NCI-H2196 treated with DMSO at 0.1 percent for 48 hours (cell line): ENCODE results near the gene UBAP1.
"Not testable (repeated sequence)": the region's sequence is repeated elsewhere in the genome, so short reads cannot be mapped to it uniquely, and the experiment has no call there.

Source experiments
- DNase-seq: peaks from one replicate; lab custom pipeline; 2025; ENCODE audit not compliant: unreplicated experiment; lab: John Stamatoyannopoulos, UW

UBAP1 gene

DNA sequence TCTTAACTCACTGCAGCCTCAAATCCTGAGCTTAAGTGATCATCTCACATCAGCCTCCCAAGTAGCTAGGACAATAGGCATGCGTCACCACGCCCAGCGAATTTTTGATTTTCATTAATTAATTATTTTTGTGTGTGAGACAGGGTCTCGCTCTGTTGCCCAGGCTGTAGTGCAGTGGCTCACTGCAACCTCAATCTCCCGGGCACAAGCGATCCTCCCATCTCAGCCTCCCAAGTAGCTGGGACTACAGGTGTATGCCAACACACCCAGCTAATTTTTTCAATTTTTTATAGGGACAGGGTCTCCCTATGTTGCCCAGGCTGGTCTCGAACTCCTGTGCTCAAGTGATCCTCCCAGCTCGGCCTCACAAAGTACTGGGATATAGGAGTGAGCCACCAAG is 41.4 kb downstream of the UBAP1 start:
- no peak for DNase-seq

DNA sequence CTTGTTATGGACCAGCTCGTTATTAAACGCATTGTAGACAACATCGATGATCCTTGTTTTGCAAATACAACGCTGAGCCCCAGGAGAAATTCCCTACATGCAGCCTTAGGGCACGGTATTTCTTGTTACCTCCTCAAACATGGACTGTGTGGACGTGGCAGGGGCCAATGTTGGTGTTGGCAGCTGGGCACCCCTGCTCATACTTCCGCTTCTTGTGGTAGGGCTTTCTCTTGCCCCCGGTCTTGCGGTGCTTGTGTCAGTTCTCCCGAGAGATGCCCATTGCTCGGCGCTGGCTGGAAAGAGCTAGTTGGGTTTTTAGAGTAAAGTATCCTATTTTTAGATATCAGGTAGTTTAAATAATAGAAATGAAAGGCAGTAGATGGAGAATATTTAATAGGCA is 45.5 kb downstream of the UBAP1 start:
- DNase-seq: no peak

DNA sequence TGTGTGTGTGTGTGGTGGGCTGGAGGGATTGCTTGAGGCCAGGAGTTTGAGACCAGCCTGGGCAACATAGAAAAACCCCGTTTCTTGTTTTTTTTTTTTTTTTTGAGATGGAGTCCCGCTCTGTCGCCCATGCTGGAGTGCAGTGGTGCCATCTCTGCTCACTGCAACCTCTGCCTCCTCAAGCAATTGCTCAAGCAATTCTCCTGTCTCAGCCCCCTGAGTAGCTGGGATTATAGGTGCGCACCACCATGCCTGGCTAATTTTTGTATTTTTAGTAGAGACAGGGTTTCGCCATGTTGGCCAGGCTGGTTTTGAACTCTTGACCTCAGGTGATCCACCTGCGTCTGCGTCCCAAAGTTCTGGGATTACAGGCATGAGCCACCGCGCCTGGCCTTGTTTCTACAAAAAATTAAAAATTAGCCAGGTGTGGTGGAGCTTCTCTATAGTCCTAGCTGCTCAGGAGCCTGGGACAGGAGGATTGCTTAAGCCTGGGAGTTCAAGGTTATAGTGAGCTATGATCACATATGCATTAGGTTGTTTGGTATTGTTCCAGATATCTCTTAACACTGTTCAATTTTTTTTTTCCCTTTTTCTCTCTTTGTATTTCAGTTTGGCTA is 47.4 kb downstream of the UBAP1 start:
- DNase-seq: not testable (repeated sequence)

DNA sequence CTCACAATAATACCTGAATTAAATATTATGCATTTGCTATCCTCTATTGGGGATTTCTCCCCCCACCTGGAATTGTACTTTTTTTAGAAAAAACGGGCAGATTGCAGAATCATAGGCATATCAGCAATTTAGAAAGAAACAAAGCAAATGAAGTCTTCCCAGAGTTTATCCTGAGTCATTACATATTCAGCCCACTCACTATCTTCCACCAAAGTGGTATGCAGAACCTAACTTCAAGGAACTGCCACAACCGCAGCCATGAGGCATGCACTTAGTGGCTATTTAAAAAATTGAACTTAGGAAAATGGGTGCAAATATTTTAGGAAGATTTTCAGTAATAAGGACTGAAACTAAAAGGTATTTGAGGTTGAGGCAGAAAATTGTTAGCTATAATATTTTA is 48.6 kb downstream of the UBAP1 start:
- DNase-seq: no peak

DNA sequence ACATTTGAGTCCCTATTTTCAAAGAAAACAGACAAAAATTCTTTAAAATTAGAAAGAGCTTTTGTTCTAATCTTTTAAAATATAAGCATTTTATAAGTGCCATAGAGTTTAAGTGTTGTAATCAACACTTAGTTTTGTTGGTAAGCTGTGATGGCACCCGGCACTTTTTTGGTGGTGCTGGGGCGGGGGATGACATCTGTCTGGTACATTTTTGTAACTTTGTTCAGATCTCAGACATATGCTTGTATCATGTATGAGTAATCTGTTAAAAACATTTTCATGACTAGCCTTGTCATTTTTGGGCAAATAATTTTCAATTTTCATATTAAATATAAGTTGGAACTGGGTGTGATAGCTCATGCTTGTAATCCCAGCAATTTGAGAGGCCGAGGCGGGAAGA is 51.7 kb downstream of the UBAP1 start:
- no peak for DNase-seq

DNA sequence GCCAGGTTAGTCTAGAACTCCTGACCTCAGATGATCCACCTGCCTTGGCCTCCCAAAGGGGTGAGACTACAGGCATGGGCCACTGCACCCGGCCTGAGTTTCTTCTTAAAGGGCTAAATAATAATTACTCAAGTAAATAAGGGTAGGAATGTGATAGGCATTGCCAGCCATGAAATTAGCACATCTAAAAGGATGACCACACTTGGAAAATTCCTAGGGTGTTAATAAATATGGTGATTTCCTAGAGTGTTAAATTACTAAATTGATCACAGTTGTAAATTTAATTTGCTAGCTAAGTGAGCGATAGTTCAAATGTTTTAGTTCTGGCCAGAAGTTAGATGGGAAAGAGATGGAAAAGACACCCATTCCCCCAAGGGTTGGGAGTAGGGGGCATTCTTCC is 53.4 kb downstream of the UBAP1 start:
- no peak for DNase-seq

DNA sequence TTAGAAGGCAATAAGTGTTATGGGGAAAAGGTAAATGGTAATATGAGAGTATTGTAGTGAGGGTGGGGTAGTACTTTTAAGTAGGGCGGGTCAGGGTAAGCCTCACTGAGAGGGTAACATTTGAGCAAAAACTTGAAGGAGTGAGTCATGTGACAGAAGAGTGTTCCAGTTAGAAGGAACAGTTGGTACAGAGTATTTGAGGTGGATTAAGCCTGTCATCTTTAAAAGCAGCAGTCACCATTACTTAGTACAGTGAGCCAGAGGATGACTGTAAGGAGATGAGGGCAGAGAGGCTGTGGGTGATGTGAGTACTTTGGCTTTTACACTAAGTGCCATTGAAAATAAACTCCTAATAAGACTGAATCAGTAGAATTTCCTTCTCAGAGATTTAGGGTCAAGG is 54.8 kb downstream of the UBAP1 start:
- no peak for DNase-seq

DNA sequence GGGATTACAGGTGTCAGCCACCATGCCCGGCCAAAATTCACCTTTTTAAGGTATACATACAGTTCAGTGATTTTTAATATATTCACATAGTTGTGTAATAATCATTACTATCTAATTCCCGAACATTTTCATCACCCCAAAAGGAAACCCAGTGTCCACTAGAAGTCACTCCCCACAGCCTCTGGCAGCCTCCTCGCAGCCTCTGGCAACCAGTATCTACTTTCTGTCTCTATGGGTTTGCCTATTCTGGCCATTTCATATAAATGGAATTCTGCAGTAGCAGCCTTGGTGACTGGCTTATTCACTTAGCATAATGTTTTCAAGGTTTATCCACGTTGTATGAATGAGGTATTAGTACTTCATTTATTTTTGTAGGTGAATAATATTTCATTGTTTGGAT is 59.0 kb downstream of the UBAP1 start:
- no peak for DNase-seq

DNA sequence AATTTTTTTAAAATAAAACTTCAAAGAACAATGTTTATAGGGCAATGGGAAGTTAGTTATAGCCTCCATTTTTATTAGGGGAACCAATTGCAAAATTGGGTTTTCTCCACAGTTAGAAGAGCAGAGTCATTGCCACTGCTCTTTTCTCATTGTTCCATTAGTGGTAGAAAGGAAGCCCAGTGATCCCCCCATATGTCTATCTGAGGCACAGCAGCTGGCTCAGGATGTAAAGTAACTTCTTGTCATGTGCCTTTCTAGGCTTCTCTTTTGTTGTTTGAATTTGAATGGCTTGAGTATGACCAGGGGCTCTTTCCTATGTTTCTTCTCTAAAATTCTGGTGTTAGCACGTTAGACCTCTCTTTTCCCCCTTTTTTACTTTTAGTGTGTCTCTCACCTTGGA is 61.2 kb downstream of the UBAP1 start:
- DNase-seq: no peak

DNA sequence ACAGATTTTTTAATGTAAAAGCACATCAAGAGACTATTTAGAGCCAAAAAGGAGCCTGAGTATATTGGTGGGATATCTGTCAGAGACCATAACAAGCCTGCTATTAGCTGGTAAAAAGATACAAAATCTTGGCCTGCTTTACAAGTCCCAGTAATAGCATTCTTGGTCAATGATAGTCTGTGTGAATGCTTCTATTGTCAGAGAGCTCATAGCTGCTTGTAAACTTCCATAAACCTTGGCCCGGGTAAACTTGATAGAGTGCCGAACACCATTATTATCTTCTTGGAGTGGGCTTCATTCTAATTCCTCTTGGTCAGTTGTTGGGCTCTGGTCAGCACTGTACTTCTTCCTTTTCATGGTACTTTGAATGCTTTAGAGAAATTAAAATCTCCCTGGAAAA is 64.0 kb downstream of the UBAP1 start:
- no peak for DNase-seq

DNA sequence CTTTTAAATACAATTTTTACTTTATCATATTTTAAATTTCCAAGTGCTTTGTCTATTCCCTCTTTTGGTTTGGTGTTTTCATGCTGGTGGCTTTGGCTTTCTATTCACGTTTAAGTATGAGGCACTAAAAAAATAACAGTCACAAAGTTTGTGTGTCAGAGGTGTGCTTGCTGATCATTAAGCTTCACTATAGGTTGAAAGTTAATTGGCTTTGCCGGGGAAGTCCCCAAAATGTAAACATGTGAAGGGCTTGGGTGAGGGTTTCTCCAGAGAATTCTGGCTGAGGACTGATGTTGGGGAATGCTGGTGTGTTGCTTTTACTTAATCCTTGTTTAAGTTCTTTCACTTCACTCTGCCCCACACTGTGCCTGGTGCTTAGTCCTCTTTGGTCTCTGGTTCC is 66.4 kb downstream of the UBAP1 start:
- DNase-seq: not testable (repeated sequence)

DNA sequence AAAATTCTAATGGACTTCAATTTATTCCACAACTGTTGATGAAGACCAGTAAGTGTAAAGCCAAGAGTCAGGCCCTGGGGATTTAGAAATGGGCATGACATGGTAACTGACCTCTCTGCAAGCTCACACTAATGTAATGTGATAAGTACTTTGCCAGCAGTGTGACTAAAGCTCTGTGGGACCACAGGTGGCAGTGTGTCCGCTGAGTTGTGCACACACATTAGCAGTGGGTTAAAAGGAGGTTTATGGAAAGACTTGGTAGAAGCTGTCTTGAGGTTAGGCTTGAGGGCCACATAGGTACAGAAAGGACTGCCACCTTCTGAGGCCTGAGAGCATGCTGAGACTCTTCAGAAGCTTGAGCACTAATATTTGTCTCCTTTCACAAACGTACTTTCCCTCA is 67.6 kb downstream of the UBAP1 start:
- DNase-seq: no peak

DNA sequence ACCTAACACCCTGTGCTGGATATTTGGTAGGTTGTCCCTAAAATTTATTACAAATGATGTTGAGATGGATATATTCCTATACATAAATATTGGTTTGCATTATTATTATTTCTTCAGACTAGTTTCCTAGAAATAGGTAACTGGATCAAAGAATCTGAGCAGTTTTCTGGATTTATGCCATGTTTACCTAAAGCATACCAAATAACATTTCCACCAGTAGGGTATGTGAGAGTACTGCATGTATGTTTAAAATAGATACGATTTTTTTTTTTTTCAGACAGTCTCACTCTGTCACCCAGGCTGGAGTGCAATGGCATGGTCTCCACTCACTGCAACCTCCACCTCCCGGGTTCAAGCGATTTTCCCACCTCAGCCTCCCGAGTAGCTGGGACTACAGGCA is 68.9 kb downstream of the UBAP1 start:
- not testable (repeated sequence) for DNase-seq

DNA sequence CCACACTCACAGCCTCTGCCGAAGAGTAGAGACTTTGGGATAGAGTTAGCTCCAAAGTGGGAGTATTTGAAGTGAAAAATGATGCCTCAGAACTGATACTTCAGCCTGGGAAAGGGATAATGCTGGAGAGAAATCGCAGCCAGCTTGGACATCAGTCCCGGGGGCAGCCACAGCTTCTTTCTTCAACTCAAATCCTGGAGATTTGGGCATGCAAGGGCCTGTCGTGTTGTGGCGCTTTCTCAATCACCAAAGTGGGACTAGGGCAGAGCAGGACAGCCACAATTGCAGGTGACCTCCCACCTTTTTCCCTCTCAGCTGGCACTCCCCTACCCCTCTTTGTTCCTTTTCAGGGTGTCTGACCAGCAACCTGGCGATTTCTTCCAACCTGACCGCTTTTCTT is 70.4 kb downstream of the UBAP1 start:
- DNase-seq: no peak

DNA sequence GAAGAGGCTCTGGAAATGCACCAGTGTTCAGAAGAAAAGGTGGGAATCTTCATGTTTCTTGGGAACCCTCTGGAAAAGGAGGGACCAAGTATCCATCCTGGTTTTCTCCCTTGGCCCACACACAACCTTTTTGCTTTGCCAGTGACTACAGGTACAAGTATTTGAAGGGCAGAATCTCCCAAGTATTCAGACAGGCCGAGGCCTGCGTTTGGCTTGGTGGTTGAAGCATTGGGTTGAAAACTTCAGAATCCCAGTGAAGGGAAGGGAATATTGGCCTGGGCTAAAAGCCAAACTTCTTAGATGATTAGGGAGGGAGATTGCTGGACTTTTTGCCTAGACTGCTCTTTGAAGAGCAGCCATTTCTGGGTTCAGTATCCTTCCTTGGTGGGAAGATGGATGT is 71.9 kb downstream of the UBAP1 start:
- DNase-seq: no peak

DNA sequence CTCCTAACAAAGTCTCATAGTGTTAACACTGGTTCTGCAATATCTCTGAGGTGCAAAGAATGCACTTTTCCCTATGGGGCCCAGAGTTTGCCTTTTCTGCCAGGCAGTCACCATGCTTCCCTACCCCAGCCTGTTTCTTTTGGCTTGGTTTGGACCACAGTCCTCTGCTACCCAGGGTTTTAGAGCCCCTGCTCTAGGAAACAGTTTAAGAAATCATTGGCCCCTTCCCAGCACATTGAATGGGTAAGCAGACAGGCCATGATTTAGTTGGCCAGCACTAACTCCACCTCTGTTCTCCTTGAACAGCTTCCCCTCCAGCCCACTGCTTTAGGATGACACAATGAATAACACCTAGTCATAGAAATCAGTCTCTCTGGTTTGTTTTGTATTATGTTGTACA is 73.2 kb downstream of the UBAP1 start:
- no peak for DNase-seq

DNA sequence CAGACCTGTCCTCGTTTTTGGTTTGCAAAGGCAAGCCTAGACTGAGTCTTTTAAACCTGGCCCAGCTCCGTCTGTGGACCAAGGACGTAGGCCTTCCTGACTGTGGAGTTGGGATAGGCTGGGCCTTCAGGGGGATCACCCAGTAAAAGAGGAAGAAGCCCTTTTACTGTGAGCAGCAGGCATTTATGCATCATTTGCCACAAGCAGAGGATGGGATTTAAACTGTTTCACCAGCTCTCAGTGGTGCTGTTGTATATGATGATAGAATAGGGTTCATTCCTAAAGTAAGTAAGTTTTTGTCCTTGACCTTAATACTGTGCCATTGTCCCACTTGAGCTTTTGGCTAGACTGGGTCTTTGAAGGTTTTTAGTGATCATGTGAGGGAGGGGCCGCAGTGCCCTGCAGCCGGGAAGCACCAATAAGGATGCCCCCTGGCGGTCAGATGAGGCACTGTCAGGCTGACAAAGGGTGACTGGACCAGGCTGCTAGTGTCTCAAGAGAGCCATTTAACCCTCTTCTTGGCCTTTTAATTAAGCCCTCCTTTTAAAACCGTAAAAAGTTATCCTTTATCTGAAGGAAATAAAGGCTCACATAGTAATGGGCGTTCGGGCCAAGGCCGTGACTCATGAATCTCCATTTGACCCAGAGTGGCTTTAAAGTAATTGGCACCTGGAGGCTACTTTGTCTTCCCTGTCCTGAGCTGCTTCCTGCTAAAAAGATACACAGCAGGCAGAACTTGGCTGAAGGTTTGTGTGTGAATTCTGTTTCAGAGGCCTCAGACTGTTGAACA is 74.0 kb downstream of the UBAP1 start:
- peak; percentile 39 for DNase-seq

DNA sequence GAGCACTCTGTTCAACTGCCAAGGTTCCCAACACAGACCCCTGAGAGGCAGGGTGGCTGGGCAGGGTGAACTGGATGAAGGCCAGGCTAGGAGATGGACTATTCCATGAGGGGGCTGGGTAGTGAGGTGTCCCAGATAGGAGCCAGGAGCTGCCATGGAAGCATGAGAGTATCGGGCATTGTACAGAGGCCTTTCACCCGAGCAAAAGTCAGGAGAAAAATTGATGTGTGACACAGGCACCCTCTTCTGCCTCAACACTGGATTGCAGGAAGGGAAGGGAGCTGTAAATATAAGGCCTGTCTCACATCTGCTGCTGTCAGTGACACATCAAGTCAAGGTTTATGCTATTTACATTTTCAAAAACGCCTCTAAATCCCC is 74.6 kb downstream of the UBAP1 start:
- DNase-seq: no peak

DNA sequence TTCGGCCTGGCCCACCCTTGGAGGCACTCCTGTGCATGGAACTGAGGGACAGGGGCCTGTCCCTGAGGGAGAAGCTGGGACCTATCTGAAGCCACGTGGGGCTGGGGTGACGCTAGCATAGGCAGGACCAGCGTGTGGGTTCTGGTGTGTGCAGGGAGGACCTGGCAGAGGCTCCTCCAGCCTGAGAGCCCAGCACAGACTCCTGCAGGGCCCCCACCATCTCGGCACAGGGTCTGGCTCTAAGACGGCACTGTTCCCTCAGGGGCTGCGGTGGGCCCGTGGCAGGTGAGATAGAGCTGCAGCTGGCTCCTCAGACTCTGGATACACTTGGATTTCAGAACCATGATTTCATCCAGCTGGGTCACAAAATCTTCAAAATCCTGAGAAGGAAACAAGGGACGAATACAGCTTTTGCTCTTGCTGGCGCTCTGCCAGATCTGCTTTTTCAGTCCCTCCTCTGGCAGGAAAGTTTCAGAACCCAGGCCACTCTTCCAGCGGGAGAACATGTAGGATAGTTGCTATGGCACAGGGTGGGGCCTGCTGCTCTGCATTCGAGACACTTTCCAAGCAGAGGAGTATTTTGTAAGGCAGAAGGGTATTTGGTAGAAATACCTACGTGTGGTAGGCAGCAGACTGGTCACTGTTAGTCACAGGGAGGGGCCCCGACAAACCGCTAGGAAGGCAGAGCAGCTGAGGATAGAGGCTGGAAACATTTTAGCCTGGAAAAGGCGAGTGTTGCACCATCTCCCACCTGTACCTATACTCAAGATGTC is 75.5 kb downstream of the UBAP1 start:
- no peak for DNase-seq

DNA sequence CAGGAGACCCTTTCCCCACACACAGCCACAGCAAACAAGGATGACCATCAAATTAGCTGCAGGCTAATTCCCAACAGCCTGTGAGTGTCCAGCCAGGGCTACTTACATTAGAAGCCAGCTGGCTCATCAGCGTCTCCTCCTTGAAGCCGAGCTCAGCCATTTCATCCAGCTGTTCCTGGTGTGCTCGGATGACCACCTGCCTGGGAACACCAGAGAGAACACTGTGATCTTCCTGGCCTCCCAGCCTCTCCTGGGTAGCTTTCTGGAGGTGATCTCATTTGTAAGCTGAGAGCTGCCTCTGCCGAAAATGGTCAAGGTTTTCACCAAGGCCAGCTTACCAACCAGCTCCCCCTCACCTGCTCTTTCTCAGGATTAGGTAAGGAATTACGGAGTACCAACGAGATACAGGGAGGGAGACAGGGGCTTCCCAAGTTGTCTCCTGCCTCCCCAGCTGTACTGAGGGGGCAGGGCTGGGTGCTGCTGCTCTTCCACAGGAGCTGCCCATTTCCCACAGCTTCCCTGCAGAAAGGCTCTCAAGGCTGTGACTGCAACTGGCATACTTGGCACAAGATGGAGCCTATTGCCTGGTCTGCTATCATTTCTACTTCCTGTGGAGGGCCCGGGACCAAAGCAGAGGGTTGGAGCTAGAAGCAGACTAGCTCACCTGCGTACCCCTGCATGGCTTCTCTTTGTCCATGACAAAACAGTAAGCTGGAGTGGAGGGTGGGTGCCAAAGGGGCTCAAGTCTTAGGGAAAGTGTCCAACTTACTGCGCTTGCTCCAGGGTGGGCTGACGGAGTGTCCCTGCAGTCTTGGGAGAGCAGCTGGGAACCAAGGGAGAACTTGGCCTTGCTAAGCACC is 76.4 kb downstream of the UBAP1 start:
- DNase-seq: peak; percentile 7

DNA sequence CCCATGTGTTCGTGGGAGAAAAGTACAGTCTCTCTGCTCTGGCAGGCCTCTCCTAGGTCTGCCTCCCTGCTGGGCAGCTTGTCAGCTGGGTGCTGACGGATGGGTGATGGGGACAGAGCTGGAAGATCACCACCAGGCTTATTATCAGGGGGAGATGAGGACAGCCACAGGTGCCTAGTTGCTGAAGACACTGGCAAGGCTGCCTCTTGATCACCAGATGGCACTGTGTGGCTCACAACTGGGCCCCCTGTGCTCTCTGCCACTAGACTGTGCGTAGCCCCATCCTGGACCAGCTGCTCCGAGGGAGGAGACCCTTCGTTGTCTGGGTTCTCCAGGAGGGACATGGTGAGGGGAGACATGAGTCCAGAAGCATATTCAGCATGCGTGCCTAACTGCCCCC is 77.3 kb downstream of the UBAP1 start:
- no peak for DNase-seq
